Measurements from ENCODE around the gene TPH2. TPM values are rescaled to one million over a fixed set of nuclear protein-coding genes. Genes with fewer than 3 reads are reported as not detected.

The TPH2 gene
- total and polyA plus RNA-seq, 4 donors = not detected

- H3K4me3 ChIP-seq (ENCODE audit: low read depth in 1 of 3, low read length in 3 of 3) = no peak overlapping the region
- no peaks in the 10 kb centered on the region for H3K27me3 ChIP-seq (ENCODE audit: control insufficient read depth in 4 of 4, insufficient read depth in 4 of 4, low read length in 3 of 4)
- TF ChIP-seq GABPA (IDR thresholded peaks at IDR 0.05 in 1 of 2, conservative IDR thresholded peaks at IDR 0.05 in 1 of 2) = no peak
- no peak for TF ChIP-seq YY1 (IDR thresholded peaks at IDR 0.05)
- no peak for TF ChIP-seq ATF3 (IDR thresholded peaks at IDR 0.05)
- peak; percentile 25 for TF ChIP-seq NR2F2 (IDR thresholded peaks at IDR 0.05)
- H3K9me3 ChIP-seq (ENCODE audit: control insufficient read depth in 4 of 4, low read length in 3 of 4) = no peaks in the 10 kb centered on the region
- WGBS = 67% methylated on average over 3 of the region's 3 CpGs
- no peak for DNase-seq (ENCODE audit: low spot score)
- H3K9ac ChIP-seq (ENCODE audit: low read depth in 1 of 2, low read length in 2 of 2) = no peak overlapping the region
- no peaks in the 10 kb centered on the region for H3K36me3 ChIP-seq (ENCODE audit: control insufficient read depth in 4 of 4, insufficient read depth in 3 of 4, low read depth in 1 of 4, low read length in 3 of 4)
- H3K4me1 ChIP-seq (ENCODE audit: control insufficient read depth in 4 of 4, insufficient read depth in 4 of 4, low read length in 3 of 4) = no peaks in the 10 kb centered on the region
- H3K27ac ChIP-seq (ENCODE audit: low read depth in 1 of 2, low read length in 2 of 2) = no peak overlapping the region
Measured at GRCh38 chr12:72075401-72075800, 136.8 kb downstream of the TPH2 start.

GRCh38 chr12:72075891-72076557 lies 137.4 kb downstream of the TPH2 start:
- 85% methylated on average over 9 of the region's 9 CpGs for WGBS
- H3K4me1 ChIP-seq (ENCODE audit: control insufficient read depth in 4 of 4, insufficient read depth in 4 of 4, low read length in 3 of 4) = no peaks in the 10 kb centered on the region
- no peak overlapping the region for H3K27ac ChIP-seq (ENCODE audit: low read depth in 1 of 2, low read length in 2 of 2)
- no peak overlapping the region for H3K4me3 ChIP-seq (ENCODE audit: low read depth in 1 of 3, low read length in 3 of 3)
- H3K9ac ChIP-seq (ENCODE audit: low read depth in 1 of 2, low read length in 2 of 2) = no peak overlapping the region
- no peaks in the 10 kb centered on the region for H3K9me3 ChIP-seq (ENCODE audit: control insufficient read depth in 4 of 4, low read length in 3 of 4)
- no peaks in the 10 kb centered on the region for H3K27me3 ChIP-seq (ENCODE audit: control insufficient read depth in 4 of 4, insufficient read depth in 4 of 4, low read length in 3 of 4)
- TF ChIP-seq REST (IDR thresholded peaks at IDR 0.05) (no peak), CTCF (IDR thresholded peaks at IDR 0.05; ENCODE audit: low read depth, low read length, missing input control) (no peak), HNF4G (IDR thresholded peaks at IDR 0.05) (no peak), YY1 (IDR thresholded peaks at IDR 0.05) (no peak), HNF4A (conservative IDR thresholded peaks at IDR 0.05) (no peak), JUND (IDR thresholded peaks at IDR 0.05) (no peak), SP1 (IDR thresholded peaks at IDR 0.05) (no peak)
- no peaks in the 10 kb centered on the region for H3K36me3 ChIP-seq (ENCODE audit: control insufficient read depth in 4 of 4, insufficient read depth in 3 of 4, low read depth in 1 of 4, low read length in 3 of 4)
- no peak for DNase-seq (ENCODE audit: low spot score)

GRCh38 chr12:72076558-72076915 lies 137.9 kb downstream of the TPH2 start:
- Histone ChIP-seq H3K27ac (ENCODE audit: low read depth in 1 of 2, low read length in 2 of 2) (no peak overlapping the region), H3K9ac (ENCODE audit: low read depth in 1 of 2, low read length in 2 of 2) (no peak overlapping the region), H3K4me3 (ENCODE audit: low read depth in 1 of 3, low read length in 3 of 3) (no peak overlapping the region), H3K9me3 (ENCODE audit: control insufficient read depth in 4 of 4, low read length in 3 of 4) (no peaks in the 10 kb centered on the region), H3K27me3 (ENCODE audit: control insufficient read depth in 4 of 4, insufficient read depth in 4 of 4, low read length in 3 of 4) (no peaks in the 10 kb centered on the region), H3K4me1 (ENCODE audit: control insufficient read depth in 4 of 4, insufficient read depth in 4 of 4, low read length in 3 of 4) (no peaks in the 10 kb centered on the region), H3K36me3 (ENCODE audit: control insufficient read depth in 4 of 4, insufficient read depth in 3 of 4, low read depth in 1 of 4, low read length in 3 of 4) (no peaks in the 10 kb centered on the region)
- TF ChIP-seq NR2F2 (IDR thresholded peaks at IDR 0.05) (no peak), GABPA (IDR thresholded peaks at IDR 0.05 in 1 of 2, conservative IDR thresholded peaks at IDR 0.05 in 1 of 2) (no peak), HNF4A (conservative IDR thresholded peaks at IDR 0.05) (no peak), REST (IDR thresholded peaks at IDR 0.05) (no peak), SP1 (IDR thresholded peaks at IDR 0.05) (no peak), EGR1 (IDR thresholded peaks at IDR 0.05; ENCODE audit: low read depth in 2 of 2) (no peak), FOXA2 (IDR thresholded peaks at IDR 0.05) (no peak), RAD21 (IDR thresholded peaks at IDR 0.05) (no peak), HNF4G (IDR thresholded peaks at IDR 0.05) (no peak), FOXA1 (IDR thresholded peaks at IDR 0.05) (no peak), MAX (IDR thresholded peaks at IDR 0.05) (no peak), TAF1 (conservative IDR thresholded peaks at IDR 0.05) (no peak), YY1 (IDR thresholded peaks at IDR 0.05) (no peak), ATF3 (IDR thresholded peaks at IDR 0.05) (no peak), JUND (IDR thresholded peaks at IDR 0.05) (no peak)
- 57% methylated on average over 3 of the region's 3 CpGs for WGBS
- DNase-seq (ENCODE audit: low spot score) = no peak

Measured in liver (tissue), 9 donors.